Fibroblast of villous mesenchyme (primary cell): ENCODE measurements around the gene TLCD4. TPM values are rescaled to one million over a fixed set of nuclear protein-coding genes. Genes with fewer than 3 reads are reported as not detected.

ENCODE experiments used
- DNase-seq: peaks from one replicate; pipeline ENCODE4 v3.0.0-alpha.2; 2010; ENCODE audit warnings: low read depth
- H3K4me3 ChIP-seq: 2 replicates; pipeline ENCODE4 v1.5.1; 2011; ENCODE audit warnings: low read depth, mild to moderate bottlenecking, low read length
- CTCF ChIP-seq: IDR thresholded peaks from 2 replicates; pipeline ENCODE4 v1.5.1; 2012; ENCODE audit warnings: low read depth, mild to moderate bottlenecking, low read length; ENCODE audit not compliant: insufficient read depth
- total RNA-seq: library from RNA; depleted of rRNA; stranded (reverse); fragments of >200 nt; gene quantifications from 2 replicates; pipeline ENCODE4 v1.2.3, GENCODE V29; 2012

TLCD4 gene
- total RNA-seq, 1 donor, result 0.86 TPM

GRCh38 chr1:95095833-95096217 lies 21.3 kb upstream of the TLCD4 start:
- DNase-seq, result peak; percentile 76
- no peak for TF ChIP-seq CTCF
- H3K4me3 ChIP-seq, result no peak overlapping the region

- no peak overlapping the region for H3K4me3 ChIP-seq
- no peak for DNase-seq
- TF ChIP-seq CTCF, result no peak
Measured at GRCh38 chr1:95096218-95096841, 20.8 kb upstream of the TLCD4 start.

GRCh38 chr1:95097426-95097825 lies 19.7 kb upstream of the TLCD4 start:
- no peak for TF ChIP-seq CTCF

GRCh38 chr1:95098196-95098595 lies 19.0 kb upstream of the TLCD4 start:
- no peak overlapping the region for H3K4me3 ChIP-seq
- peak; percentile 26 for DNase-seq
- TF ChIP-seq CTCF, result no peak

More at GRCh38 chr1:95097426-95097825, 19.7 kb upstream of the TLCD4 start:
- no peak for DNase-seq
- no peak overlapping the region for H3K4me3 ChIP-seq

- DNase-seq, result no peak
- no peak overlapping the region for H3K4me3 ChIP-seq
- TF ChIP-seq CTCF, result no peak
Measured at GRCh38 chr1:95108792-95109191, 8.4 kb upstream of the TLCD4 start.

GRCh38 chr1:95111014-95111413 lies 6.1 kb upstream of the TLCD4 start:
- TF ChIP-seq CTCF, result no peak
- H3K4me3 ChIP-seq, result no peak overlapping the region
- DNase-seq, result no peak

GRCh38 chr1:95113684-95114083 lies 3.5 kb upstream of the TLCD4 start:
- no peak overlapping the region for H3K4me3 ChIP-seq
- no peak for TF ChIP-seq CTCF
- no peak for DNase-seq
